ENCODE data around the gene RXRG.

- TF ChIP-seq CTCF (conservative IDR thresholded peaks at IDR 0.05 in 1 of 2, IDR thresholded peaks at IDR 0.05 in 1 of 2; ENCODE audit: low read depth in 1 of 2, low read length in 2 of 2): no peak
- TF ChIP-seq EZH2 (IDR thresholded peaks at IDR 0.05; ENCODE audit: low read length, missing control alignments): no peak
Measured at GRCh38 chr1:165383599-165384405, 61.1 kb downstream of the RXRG start.

Data from fibroblast of lung (primary cell).